Ectodermal cell (in vitro differentiated cells): Measurements from ENCODE around the gene NUTM2F. TPM values are rescaled to one million over a fixed set of nuclear protein-coding genes. Genes with fewer than 3 reads are reported as not detected.
"Not testable (repeated sequence)": the region's sequence is repeated elsewhere in the genome, so short reads cannot be mapped to it uniquely, and the experiment has no call there.

Experiments used
- H3K27ac ChIP-seq: 2 replicates; pipeline ENCODE4 v1.7.0; 2013; ENCODE audit warnings: mild to moderate bottlenecking, low read depth, low read length; ENCODE audit not compliant: insufficient read depth, poor library complexity, severe bottlenecking
- H3K27me3 ChIP-seq: 2 replicates; pipeline ENCODE4 v1.7.0; 2013; ENCODE audit warnings: mild to moderate bottlenecking, low read length; ENCODE audit not compliant: insufficient read depth, control insufficient read depth, poor library complexity, severe bottlenecking
- H3K36me3 ChIP-seq: one replicate; pipeline ENCODE4 v1.7.0; 2013; ENCODE audit warnings: low read length; ENCODE audit not compliant: control insufficient read depth, insufficient read depth
- H3K4me1 ChIP-seq: one replicate; pipeline ENCODE4 v1.7.0; 2013; ENCODE audit warnings: low read length; ENCODE audit not compliant: control insufficient read depth, insufficient read depth
- H3K4me3 ChIP-seq: 2 replicates; pipeline ENCODE4 v1.7.0; 2013; ENCODE audit warnings: low read depth, low read length, control low read depth; ENCODE audit not compliant: insufficient read depth
- H3K9me3 ChIP-seq: 2 replicates; pipeline ENCODE4 v1.7.0; 2013; ENCODE audit warnings: mild to moderate bottlenecking, low read length, moderate library complexity; ENCODE audit not compliant: control insufficient read depth
- WGBS, 2 experiments: methylation state at CpG; one replicate each; pipeline ENCODE4 v1.1.7; 2013; ENCODE audit warnings: missing lambda C conversion rate in 2 of 2; 5-methylcytosine and 5-hydroxymethylcytosine counted together
- polyA plus RNA-seq, 4 experiments: library from polyadenylated mRNA; stranded (reverse); fragments of 50-300 nt; gene quantifications; one replicate each; pipeline ENCODE4 v1.2.3, GENCODE V29; 2013

The NUTM2F gene, protein sequence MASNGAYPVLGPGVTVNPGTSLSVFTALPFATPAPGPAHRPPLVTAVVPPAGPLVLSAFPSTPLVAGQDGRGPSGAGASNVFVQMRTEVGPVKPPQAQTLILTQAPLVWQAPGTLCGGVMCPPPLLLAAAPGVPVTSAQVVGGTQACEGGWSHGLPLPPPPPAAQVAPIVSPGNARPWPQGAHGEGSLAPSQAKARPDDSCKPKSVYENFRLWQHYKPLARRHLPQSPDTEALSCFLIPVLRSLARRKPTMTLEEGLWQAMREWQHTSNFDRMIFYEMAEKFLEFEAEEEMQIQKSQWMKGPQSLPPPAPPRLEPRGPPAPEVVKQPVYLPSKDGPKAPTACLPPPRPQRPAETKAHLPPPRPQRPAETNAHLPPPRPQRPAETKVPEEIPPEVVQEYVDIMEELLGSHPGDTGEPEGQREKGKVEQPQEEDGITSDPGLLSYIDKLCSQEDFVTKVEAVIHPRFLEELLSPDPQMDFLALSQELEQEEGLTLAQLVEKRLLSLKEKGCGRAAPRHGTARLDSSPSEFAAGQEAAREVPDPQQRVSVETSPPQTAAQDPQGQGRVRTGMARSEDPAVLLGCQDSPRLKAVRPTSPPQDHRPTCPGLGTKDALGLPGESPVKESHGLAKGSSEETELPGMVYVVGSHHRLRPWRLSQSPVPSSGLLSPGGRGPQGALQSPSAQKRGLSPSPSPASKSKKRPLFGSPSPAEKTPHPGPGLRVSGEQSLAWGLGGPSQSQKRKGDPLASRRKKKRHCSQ
- 0.15 TPM for polyA plus RNA-seq (2013, experiment 1 of 4)
- polyA plus RNA-seq (2013, experiment 2 of 4): not detected
- not detected for polyA plus RNA-seq (2013, experiment 3 of 4)
- polyA plus RNA-seq (2013, experiment 4 of 4): 0.16 TPM

DNA sequence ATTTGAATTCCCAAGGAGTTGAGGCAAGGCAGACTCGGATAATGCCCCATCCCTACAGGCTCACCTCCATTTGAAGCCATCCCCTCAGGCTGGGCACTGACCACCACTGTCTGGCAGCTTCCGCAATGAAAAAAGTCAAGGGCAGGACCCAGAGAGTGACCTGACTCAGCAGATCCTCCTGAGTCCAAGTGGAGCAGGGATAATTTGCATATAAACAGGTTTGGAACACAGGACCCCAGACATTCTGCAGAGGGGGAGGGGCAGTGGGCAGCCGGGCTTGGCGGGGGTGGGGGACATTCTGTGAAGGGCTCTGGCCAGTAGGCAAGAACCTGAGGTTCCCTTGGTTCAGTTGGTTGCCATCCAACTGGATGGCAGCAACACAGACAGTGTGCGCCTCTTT lies at the start of gene NUTM2F:
NUTM2F (minus strand) TSS at position 101 of the 400 bp plus-strand sequence; CDS start at position 80, 21 bp downstream.
- 70 to 81% methylated on average over 1 of the region's 5 CpGs for WGBS, 2 experiments
- H3K27me3 ChIP-seq, H3K4me3 ChIP-seq: not testable (repeated sequence)

DNA sequence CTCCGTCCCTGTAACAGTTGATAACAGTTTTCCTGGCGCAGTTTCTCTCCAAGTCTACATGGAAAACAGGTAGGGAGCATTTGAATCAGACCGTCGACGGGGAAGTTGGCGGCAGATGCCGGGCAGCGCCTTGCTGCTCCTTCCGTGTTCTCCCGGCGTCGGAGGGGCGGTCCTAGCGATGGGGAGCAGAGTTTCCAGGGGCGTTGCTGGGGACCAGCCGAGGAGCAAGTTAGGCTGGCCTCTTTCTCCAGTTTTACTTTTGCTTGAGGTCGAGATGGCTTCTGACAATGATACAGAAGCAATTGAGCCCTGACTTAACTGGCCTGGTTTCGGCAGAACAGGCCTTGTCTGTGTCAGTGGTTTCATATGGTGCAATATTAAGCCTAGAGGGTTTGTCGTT lies 46.8 kb upstream of the NUTM2F start:
- not testable (repeated sequence) for H3K27me3 ChIP-seq, H3K36me3 ChIP-seq, H3K9me3 ChIP-seq, H3K27ac ChIP-seq, H3K4me1 ChIP-seq
- WGBS, 2 experiments: 2 to 3% methylated on average over 9 to 13 of the region's 19 CpGs
- H3K4me3 ChIP-seq: peak overlapping the region; percentile 45

More for the DNA sequence above, at the start of gene NUTM2F:
- not testable (repeated sequence) for H3K4me1 ChIP-seq, H3K9me3 ChIP-seq, H3K36me3 ChIP-seq, H3K27ac ChIP-seq

DNA sequence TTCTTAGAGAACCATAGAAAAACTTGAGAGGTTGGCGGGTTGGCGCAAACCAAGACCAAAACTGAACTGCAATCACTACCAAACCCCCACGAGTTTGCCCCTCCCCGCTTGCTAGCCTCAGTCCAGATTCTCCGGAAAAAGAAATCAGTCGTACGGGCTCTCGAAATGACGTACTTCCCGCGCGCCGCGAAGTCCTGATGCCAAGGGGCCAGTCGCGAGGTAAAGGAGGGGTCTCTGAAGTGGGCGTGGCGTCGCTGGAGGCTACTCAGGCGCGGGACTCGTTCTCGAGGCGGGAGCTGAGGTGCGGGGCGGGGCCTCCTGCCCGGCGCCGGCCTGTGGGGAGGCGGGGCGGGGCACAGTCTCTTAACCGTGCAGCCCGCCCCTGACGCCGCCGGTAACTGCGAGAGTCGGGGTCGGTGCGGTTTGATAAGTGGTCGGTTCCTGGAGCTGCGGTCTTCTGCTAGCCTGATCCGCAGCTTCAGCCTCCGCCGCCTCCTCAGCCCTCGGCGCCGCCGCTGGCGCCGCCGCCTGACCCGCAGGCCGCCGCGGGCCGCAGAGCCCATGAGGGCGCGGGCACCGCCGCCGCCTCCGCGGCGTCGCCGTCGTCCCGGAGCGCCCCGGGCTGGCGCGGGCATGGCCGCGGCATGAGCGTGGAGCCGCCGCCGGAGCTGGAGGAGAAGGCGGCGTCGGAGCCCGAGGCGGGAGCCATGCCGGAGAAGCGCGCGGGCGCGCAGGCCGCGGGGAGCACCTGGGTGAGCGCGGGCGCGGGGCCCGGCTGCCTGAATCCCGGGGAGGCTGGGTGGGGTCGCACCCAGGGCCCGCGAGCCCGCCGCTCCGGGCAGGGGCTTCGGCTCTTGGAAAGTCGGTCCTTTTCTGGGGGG lies 46.0 kb upstream of the NUTM2F start:
- H3K36me3 ChIP-seq, H3K9me3 ChIP-seq, H3K4me1 ChIP-seq, H3K27me3 ChIP-seq, H3K27ac ChIP-seq: not testable (repeated sequence)
- peak overlapping the region; percentile 45 for H3K4me3 ChIP-seq
- WGBS, 2 experiments: 1% methylated on average over 90 to 98 of the region's 106 CpGs

DNA sequence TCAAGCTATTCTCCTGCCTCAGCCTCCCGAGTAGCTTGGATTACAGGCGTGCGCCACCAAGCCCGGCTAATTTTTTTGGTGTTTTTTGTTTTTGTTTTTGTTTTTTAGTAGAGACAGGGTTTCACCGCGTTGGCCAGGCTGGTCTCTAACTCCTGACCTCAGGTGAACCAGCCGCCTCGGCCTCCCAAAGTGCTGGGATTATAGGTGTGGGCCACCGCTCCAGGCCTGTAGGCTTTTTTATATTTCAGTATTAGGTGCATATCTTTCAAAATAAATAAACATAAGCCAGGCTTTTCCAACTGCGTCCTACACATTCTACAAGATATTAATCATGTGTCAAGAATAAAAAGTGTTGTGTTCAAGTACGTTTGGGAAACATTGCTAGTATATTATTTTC lies 45.3 kb upstream of the NUTM2F start:
- not testable (repeated sequence) for H3K9me3 ChIP-seq, H3K27me3 ChIP-seq, H3K36me3 ChIP-seq, H3K27ac ChIP-seq, H3K4me1 ChIP-seq
- 83 to 90% methylated on average over 3 to 6 of the region's 11 CpGs for WGBS, 2 experiments
- peak overlapping the region; percentile 45 for H3K4me3 ChIP-seq

DNA sequence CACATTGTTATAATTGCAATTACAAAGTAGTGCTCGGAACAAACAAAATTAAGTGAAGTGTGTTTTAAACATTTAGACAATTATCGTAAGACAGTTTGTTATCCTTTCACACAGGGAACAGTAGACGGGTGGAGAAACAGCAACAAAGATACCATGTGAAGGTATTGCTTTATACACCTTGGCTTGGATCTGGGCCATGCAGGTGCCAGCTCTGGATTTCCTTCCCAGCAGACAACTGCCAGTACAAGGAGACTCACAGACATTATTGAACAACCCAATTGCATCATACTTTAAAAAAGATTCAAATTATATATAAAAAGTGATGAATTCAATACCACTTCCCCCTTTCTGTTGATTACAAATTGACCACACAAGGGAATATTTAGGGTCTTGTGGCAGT lies 41.8 kb upstream of the NUTM2F start:
- H3K9me3 ChIP-seq, H3K27me3 ChIP-seq, H3K27ac ChIP-seq, H3K4me1 ChIP-seq, H3K4me3 ChIP-seq, H3K36me3 ChIP-seq: not testable (repeated sequence)
- 91 to 97% methylated on average over 2 to 3 of the region's 3 CpGs for WGBS, 2 experiments

DNA sequence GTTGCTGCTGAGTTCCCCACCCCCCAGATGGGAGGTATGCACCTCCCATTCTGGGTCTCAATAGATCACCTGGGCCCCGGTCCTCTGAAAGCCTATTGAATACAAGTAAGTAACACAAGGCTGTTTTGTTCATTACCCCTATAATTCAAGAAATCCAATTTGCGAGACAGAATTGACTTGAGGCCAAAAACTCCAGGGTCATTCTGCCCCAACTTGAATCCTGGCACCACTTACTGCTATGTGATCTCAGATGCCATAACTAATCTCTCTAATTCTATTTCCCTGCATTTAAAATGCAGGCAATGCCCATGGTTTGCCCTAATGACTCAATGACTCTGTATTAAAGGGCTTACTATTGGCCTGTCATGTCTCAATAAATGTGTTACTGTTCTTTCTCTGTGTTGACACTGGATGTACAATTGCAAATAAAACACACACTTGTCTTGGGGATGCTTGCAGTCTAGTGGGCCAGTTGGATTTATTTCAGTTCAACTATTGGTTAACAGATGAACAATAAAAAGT lies 35.7 kb upstream of the NUTM2F start:
- not testable (repeated sequence) for H3K27ac ChIP-seq, H3K4me3 ChIP-seq, H3K36me3 ChIP-seq, H3K27me3 ChIP-seq, H3K4me1 ChIP-seq, H3K9me3 ChIP-seq
- WGBS, 2 experiments: 100% methylated on average over 1 of the region's 2 CpGs

DNA sequence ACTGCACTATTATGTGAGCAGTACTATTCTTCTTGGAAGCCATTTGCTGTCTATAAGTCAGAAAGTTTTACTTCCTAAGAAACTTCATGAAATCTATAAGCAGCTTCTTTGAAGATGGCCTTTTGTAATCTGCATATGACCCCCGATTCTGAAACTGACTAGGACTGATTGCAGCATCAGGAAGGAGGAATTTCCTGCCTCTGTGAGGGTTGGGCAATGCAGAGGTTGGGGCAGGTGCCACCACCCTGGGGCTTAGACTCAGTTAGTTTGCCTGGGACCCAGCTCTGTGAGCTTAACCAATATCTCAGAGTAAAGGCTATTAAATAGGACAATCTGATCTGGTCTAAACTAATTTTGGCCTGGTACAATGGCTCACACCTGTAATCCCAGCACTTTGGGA lies 28.7 kb upstream of the NUTM2F start:
- no CpG with 5 or more reads among the region's 1 CpG for WGBS, 2 experiments
- H3K36me3 ChIP-seq, H3K27me3 ChIP-seq, H3K27ac ChIP-seq, H3K4me3 ChIP-seq, H3K4me1 ChIP-seq, H3K9me3 ChIP-seq: not testable (repeated sequence)

DNA sequence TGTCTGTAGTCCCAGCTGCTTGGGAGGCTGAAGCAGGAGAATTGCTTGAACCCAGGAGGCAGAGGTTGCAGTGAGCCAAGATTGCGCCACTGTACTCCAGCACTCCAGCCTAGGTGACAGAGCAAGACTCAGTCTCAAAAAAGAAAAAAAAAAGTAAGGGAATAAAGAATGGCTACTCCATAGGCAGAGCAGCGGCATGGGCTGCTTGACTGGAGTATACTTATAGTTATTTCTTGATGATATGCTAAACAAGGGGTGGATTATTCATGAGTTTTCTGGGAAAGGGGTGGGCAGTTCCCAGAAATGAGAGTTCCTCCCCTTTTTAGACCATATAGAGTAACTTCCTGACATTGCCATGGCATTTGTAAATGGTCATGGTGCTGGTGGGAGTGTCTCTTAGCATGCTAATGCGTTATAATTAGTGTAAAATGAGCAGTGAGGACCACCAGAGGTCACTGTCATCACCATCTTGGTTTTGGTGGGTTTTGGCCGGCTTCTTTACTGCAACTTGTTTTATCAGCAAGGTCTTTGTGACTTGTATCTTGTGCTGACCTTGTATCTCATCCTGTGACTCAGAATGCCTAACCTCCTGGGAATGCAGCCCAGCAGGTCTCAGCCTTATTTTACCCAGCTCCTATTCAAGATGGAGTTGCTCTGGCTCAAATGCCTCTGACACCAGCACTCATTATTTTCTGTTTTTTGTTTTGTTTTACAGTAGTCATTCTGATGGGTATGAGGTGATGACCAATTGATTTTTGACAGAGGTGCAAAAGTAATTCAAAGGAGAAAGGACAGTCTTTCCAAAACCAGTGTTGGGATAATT lies 23.7 kb upstream of the NUTM2F start:
- H3K4me1 ChIP-seq, H3K36me3 ChIP-seq: not testable (repeated sequence)
- WGBS, 2 experiments: no CpG with 5 or more reads among the region's 4 CpGs

DNA sequence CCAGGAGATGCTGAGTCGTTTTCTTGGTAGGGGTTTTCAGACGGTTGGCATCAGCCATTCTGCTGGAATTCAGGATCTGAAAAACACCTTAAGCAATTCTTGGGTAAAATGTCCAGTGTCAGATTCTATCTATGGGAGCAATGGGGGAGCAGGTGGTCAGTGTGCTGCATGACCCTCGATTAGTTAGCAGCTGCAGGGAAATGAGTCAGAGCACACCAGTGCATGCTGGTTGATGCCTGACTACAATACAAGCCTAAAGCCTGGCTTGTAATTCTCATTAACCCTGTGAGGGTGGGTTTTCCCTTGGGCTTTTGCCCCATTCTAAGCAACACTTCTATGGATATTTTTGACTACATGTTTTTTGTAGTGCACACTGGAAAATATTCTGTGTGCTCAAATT lies 20.3 kb upstream of the NUTM2F start:
- no CpG with 5 or more reads among the region's 3 CpGs for WGBS, 2 experiments
- not testable (repeated sequence) for H3K27ac ChIP-seq, H3K27me3 ChIP-seq, H3K4me3 ChIP-seq, H3K4me1 ChIP-seq, H3K9me3 ChIP-seq, H3K36me3 ChIP-seq

More for the DNA sequence above, 23.7 kb upstream of the NUTM2F start:
- H3K4me3 ChIP-seq, H3K27ac ChIP-seq, H3K27me3 ChIP-seq, H3K9me3 ChIP-seq: not testable (repeated sequence)
